Activated naive CD8-positive, alpha-beta T cell treated with anti-CD3 and anti-CD28 coated beads, Interleukin-2, amount 50 U/mL, for 16 hours (primary cell): ENCODE measurements around the gene AQP12A.

Source experiments
- DNase-seq: peaks from one replicate; pipeline ENCODE4 v3.0.0-alpha.2; 2020; ENCODE audit warnings: low read depth, low spot score

AQP12A gene

GRCh38 chr2:240737958-240738357 is 46.3 kb downstream of the AQP12A start:
- no peak for DNase-seq

GRCh38 chr2:240739797-240740196 is 48.1 kb downstream of the AQP12A start:
- no peak for DNase-seq

GRCh38 chr2:240741091-240741490 is 49.4 kb downstream of the AQP12A start:
- no peak for DNase-seq

GRCh38 chr2:240742602-240743095 is 51.0 kb downstream of the AQP12A start:
- DNase-seq: no peak

- no peak for DNase-seq
Measured at GRCh38 chr2:240745456-240745855, 53.8 kb downstream of the AQP12A start.

- DNase-seq: no peak
Measured at GRCh38 chr2:240745962-240746361, 54.3 kb downstream of the AQP12A start.

GRCh38 chr2:240746671-240747070 is 55.0 kb downstream of the AQP12A start:
- no peak for DNase-seq

- no peak for DNase-seq
Measured at GRCh38 chr2:240747256-240747655, 55.6 kb downstream of the AQP12A start.
